ENCODE measurements around the gene KIF18B. TPM values are rescaled to one million over a fixed set of nuclear protein-coding genes. Genes with fewer than 3 reads are reported as not detected.
A peak's percentile ranks its signal among the peaks of the same experiment; 100 is the strongest.
"Not testable (repeated sequence)": the region's sequence is repeated elsewhere in the genome, so short reads cannot be mapped to it uniquely, and the experiment has no call there.

KIF18B gene
- total and polyA plus RNA-seq, 9 donors: 0.10 to 0.79 (median 0.17) TPM; not detected in 3

GRCh38 chr17:44956998-44957981 lies 9.7 kb upstream of the KIF18B start:
- DNase-seq: no peak
- no peak for TF ChIP-seq POLR2A (IDR thresholded peaks at IDR 0.05)
- no peak for TF ChIP-seq EP300 (IDR thresholded peaks at IDR 0.05)
- TF ChIP-seq CTCF (IDR thresholded peaks at IDR 0.05): no peak
- Histone ChIP-seq H3K4me1 (ENCODE audit: insufficient read depth) (no peaks in the 10 kb centered on the region), H3K36me3 (no peaks in the 10 kb centered on the region), H3K4me3 (no peak overlapping the region), H3K27me3 (no peaks in the 10 kb centered on the region), H3K9me3 (no peaks in the 10 kb centered on the region), H3K27ac (no peak overlapping the region)
- intact Hi-C loops (cut with DNase I): no loop called here
- 79 to 86% (median 83%) methylated on average over 8 of the region's 8 CpGs for WGBS, 3 donors

GRCh38 chr17:44955674-44956425 lies 8.3 kb upstream of the KIF18B start:
- Histone ChIP-seq H3K36me3 (no peaks in the 10 kb centered on the region), H3K4me1 (ENCODE audit: insufficient read depth) (no peaks in the 10 kb centered on the region), H3K9me3 (no peaks in the 10 kb centered on the region), H3K4me3 (no peak overlapping the region), H3K27ac (no peak overlapping the region), H3K27me3 (no peaks in the 10 kb centered on the region)
- intact Hi-C loops (cut with DNase I): no loop called here
- 55 to 58% (median 57%) methylated on average over 8 of the region's 8 CpGs for WGBS, 3 donors
- TF ChIP-seq POLR2A (IDR thresholded peaks at IDR 0.05): no peak
- TF ChIP-seq CTCF (IDR thresholded peaks at IDR 0.05): no peak
- TF ChIP-seq EP300 (IDR thresholded peaks at IDR 0.05): no peak
- no peak for DNase-seq

GRCh38 chr17:44952946-44953475 lies 5.4 kb upstream of the KIF18B start:
- Histone ChIP-seq H3K27ac (no peak overlapping the region), H3K36me3 (no peaks in the 10 kb centered on the region), H3K4me3 (no peak overlapping the region), H3K9me3 (no peaks in the 10 kb centered on the region), H3K4me1 (ENCODE audit: insufficient read depth) (no peaks in the 10 kb centered on the region), H3K27me3 (no peaks in the 10 kb centered on the region)
- intact Hi-C loops (cut with DNase I): no loop called here
- no peak for TF ChIP-seq EP300 (IDR thresholded peaks at IDR 0.05)
- no peak for TF ChIP-seq POLR2A (IDR thresholded peaks at IDR 0.05)
- no peak for TF ChIP-seq CTCF (IDR thresholded peaks at IDR 0.05)
- WGBS, 3 donors: 68 to 74% (median 68%) methylated on average over 6 of the region's 6 CpGs
- DNase-seq: no peak

GRCh38 chr17:44948315-44948795 lies 782 bp upstream of the KIF18B start:
- Histone ChIP-seq H3K27me3 (no peaks in the 10 kb centered on the region), H3K4me3 (peak overlapping the region; percentile 44), H3K9me3 (no peaks in the 10 kb centered on the region), H3K4me1 (ENCODE audit: insufficient read depth) (no peaks in the 10 kb centered on the region), H3K36me3 (no peaks in the 10 kb centered on the region), H3K27ac (no peak overlapping the region)
- TF ChIP-seq EP300 (IDR thresholded peaks at IDR 0.05) (no peak), POLR2A (IDR thresholded peaks at IDR 0.05) (no peak), CTCF (IDR thresholded peaks at IDR 0.05) (no peak)
- intact Hi-C loops (cut with DNase I): no loop called here
- WGBS, 3 donors: 49 to 53% (median 51%) methylated on average over 7 of the region's 7 CpGs
- no peak for DNase-seq

- DNase-seq; H3K9me3 ChIP-seq; H3K36me3 ChIP-seq; H3K27me3 ChIP-seq; H3K4me1 ChIP-seq (ENCODE audit: insufficient read depth); H3K4me3 ChIP-seq; intact Hi-C loops (cut with DNase I); H3K27ac ChIP-seq: not testable (repeated sequence)
- 87 to 89% (median 87%) methylated on average over 10 of the region's 10 CpGs for WGBS, 3 donors
These were observed 1.9 kb downstream of the KIF18B start for GRCh38 chr17:44945652-44946051.
